Measurements from ENCODE around the gene CCDC97.

- TF ChIP-seq CTCF (IDR thresholded peaks at IDR 0.05) (no peak), TCF12 (IDR thresholded peaks at IDR 0.05) (no peak), RCOR1 (IDR thresholded peaks at IDR 0.05; ENCODE audit: low read length) (no peak)
Measured at GRCh38 chr19:41355035-41355434, 45.1 kb downstream of the CCDC97 start.

Data from SK-N-SH (cell line).